Fibroblast of mammary gland (primary cell): ENCODE results near the gene ANKRD44.

Experiments used
- DNase-seq: peaks from one replicate; pipeline ENCODE4 v3.0.0-alpha.2; 2010; ENCODE audit warnings: low read depth
- H3K4me3 ChIP-seq: 2 replicates; pipeline ENCODE4 v1.5.1; 2011; ENCODE audit warnings: low read depth, mild to moderate bottlenecking, low read length, moderate library complexity; ENCODE audit not compliant: control insufficient read depth
- TF ChIP-seq, protein P1 (sequence below): conservative IDR thresholded peaks from 2 replicates; pipeline ENCODE4 v1.5.1; 2011; ENCODE audit warnings: low read depth, low read length, inconsistent platforms; ENCODE audit not compliant: control insufficient read depth, insufficient read depth

ANKRD44 gene

DNA sequence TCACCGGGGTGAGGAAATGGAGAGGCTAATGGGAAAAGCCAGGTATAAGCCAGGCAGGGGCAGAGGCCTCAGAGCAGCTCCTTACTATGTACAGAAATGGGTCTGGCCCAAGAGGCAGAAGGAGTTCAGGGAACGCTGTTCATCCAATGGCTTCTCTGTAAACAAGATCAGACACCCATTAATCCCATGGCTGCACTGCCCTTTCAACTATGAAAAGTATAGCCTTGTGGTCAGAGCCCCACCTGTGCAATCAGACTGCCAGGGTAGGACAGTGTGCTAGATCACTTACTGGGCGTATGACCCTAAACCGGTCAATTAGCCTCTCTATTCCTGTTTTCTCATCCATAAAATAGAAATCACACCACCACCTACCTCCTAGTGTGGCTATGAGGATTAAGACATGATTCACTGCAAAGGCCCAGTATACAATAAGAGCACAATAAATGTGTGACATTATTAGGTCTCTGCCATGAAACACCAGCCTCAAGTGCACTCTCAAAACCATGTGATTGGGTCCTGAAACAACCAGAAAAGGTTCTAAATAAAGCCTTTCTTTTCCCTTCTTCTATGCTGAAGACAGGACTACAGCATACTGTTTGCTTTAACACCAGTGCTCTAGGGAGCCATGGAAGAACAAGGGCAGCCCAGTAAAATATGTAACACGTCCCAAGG lies 4.4 kb downstream of the ANKRD44 start:
- no peak for DNase-seq
- TF ChIP-seq, protein P1, sequence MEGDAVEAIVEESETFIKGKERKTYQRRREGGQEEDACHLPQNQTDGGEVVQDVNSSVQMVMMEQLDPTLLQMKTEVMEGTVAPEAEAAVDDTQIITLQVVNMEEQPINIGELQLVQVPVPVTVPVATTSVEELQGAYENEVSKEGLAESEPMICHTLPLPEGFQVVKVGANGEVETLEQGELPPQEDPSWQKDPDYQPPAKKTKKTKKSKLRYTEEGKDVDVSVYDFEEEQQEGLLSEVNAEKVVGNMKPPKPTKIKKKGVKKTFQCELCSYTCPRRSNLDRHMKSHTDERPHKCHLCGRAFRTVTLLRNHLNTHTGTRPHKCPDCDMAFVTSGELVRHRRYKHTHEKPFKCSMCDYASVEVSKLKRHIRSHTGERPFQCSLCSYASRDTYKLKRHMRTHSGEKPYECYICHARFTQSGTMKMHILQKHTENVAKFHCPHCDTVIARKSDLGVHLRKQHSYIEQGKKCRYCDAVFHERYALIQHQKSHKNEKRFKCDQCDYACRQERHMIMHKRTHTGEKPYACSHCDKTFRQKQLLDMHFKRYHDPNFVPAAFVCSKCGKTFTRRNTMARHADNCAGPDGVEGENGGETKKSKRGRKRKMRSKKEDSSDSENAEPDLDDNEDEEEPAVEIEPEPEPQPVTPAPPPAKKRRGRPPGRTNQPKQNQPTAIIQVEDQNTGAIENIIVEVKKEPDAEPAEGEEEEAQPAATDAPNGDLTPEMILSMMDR = no peak
- no peak overlapping the region for H3K4me3 ChIP-seq

DNA sequence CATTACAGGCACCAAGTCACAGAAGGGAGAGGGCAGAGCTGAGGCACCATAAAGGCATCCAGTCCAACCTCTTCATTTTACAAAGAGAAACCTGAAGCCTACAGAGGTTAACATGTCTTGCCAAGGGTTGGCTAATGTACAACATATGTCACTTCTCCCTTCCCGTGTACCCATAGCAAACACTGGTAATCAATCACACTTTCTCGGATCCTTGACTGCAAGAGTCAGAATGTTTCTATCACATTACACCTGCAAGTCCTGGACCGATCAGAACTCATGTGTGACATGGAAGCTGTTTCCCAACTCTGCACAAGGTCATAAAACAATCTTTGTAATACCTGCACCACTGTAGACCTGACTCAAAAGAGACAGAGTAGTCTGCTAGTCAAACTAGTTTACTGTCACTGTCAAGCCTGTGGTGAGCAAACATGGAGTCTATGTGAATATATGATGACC lies 6.0 kb downstream of the ANKRD44 start:
- no peak for DNase-seq
- H3K4me3 ChIP-seq = no peak overlapping the region
- TF ChIP-seq, protein P1 = no peak

GRCh38 chr2:197300139-197300538 lies 10.4 kb downstream of the ANKRD44 start:
- H3K4me3 ChIP-seq = no peak overlapping the region
- no peak for DNase-seq
- TF ChIP-seq, protein P1 = no peak

GRCh38 chr2:197298609-197299008 lies 12.0 kb downstream of the ANKRD44 start:
- no peak for DNase-seq
- H3K4me3 ChIP-seq = no peak overlapping the region
- TF ChIP-seq, protein P1 = no peak

GRCh38 chr2:197297772-197298318 lies 12.7 kb downstream of the ANKRD44 start:
- TF ChIP-seq, protein P1 = no peak
- DNase-seq = no peak

DNA sequence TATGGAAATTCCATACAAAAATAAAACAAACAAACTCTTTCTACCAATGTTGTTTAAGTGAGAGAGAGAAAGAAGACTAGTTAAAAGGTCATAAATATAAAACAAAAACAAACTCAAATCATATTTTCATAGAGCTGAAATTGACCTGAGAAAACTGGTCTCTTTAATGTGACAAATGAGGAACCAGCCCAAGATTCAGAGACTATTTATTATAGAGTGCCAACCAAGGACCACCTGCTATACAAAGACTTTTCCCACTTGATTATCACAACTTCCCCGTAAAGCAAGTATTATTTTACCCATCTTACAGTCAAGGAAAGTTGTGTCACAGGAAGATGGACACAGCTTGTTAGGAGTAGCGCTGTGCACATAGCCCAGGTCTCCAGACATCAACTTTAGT lies 13.3 kb downstream of the ANKRD44 start:
- H3K4me3 ChIP-seq = no peak overlapping the region
- TF ChIP-seq, protein P1 = no peak
- DNase-seq = no peak

More at GRCh38 chr2:197297772-197298318, 12.7 kb downstream of the ANKRD44 start:
- no peak overlapping the region for H3K4me3 ChIP-seq
